Coronary artery (tissue), 2 donors: ENCODE results near the gene BRD7.

Source experiments
- DNase-seq: peaks from one replicate; pipeline ENCODE4 v3.0.0-alpha.2; 2017; ENCODE audit warnings: low spot score
- H3K27ac ChIP-seq, 2 donors: fragments of 200-600 bp; sonication (generic); one replicate each; pipeline ENCODE4 v1.5.1; 2016 to 2019
- H3K4me3 ChIP-seq: fragments of 200-600 bp; sonication (generic); 2 replicates; pipeline ENCODE4 v1.5.1; 2016; ENCODE audit warnings: mild to moderate bottlenecking, moderate library complexity
- CTCF ChIP-seq: fragments of 200-600 bp; sonication (generic); IDR thresholded peaks from one replicate; pipeline ENCODE4 v1.5.1; 2019; ENCODE audit warnings: antibody characterized with exemption

Gene BRD7

GRCh38 chr16:50313596-50314478 is 55.0 kb downstream of the BRD7 start:
- Histone ChIP-seq H3K27ac (peak overlapping the region in 1 of 2 donors; percentile 75), H3K4me3 (peak overlapping the region; percentile 45)
- peak; percentile 79 for DNase-seq
- TF ChIP-seq CTCF, result no peak

- H3K27ac ChIP-seq, result peak overlapping the region in 1 of 2 donors; percentile 75
- peak; percentile 69 for DNase-seq
- TF ChIP-seq CTCF, result no peak
- no peak overlapping the region for H3K4me3 ChIP-seq
These were observed 56.8 kb downstream of the BRD7 start for GRCh38 chr16:50311891-50312501.

GRCh38 chr16:50311134-50311528 is 57.7 kb downstream of the BRD7 start:
- no peak for DNase-seq
- H3K27ac ChIP-seq, result no peak overlapping the region
- no peak for TF ChIP-seq CTCF
- no peak overlapping the region for H3K4me3 ChIP-seq

- TF ChIP-seq CTCF, result no peak
- peak overlapping the region in 1 of 2 donors; percentile 11 for H3K27ac ChIP-seq
- H3K4me3 ChIP-seq, result no peak overlapping the region
- DNase-seq, result peak; percentile 72
These were observed 58.3 kb downstream of the BRD7 start for GRCh38 chr16:50310308-50311133.

GRCh38 chr16:50309527-50310307 is 59.1 kb downstream of the BRD7 start:
- TF ChIP-seq CTCF, result no peak
- Histone ChIP-seq H3K27ac (peak overlapping the region in 1 of 2 donors; percentile 11), H3K4me3 (no peak overlapping the region)
- peak; percentile 74 for DNase-seq

- Histone ChIP-seq H3K27ac (no peak overlapping the region), H3K4me3 (no peak overlapping the region)
- TF ChIP-seq CTCF, result no peak
- DNase-seq, result no peak
These were observed 59.6 kb downstream of the BRD7 start for GRCh38 chr16:50309156-50309526.
